Colonic mucosa (tissue), 4 donors: ENCODE data around the gene ENTPD1. TPM values are rescaled to one million over a fixed set of nuclear protein-coding genes. Genes with fewer than 3 reads are reported as not detected.
A peak's percentile ranks its signal among the peaks of the same experiment; 100 is the strongest.
"Not testable (repeated sequence)": the region's sequence is repeated elsewhere in the genome, so short reads cannot be mapped to it uniquely, and the experiment has no call there.

ENCODE experiments used
- DNase-seq: peaks from one replicate; pipeline ENCODE4 v3.0.0-alpha.2; 2020
- H3K27ac ChIP-seq: fragments of 200-600 bp; one replicate; pipeline ENCODE4 v1.8.0; 2021
- H3K27me3 ChIP-seq: fragments of 200-600 bp; one replicate; pipeline ENCODE4 v1.8.0; 2021
- H3K36me3 ChIP-seq: fragments of 200-600 bp; one replicate; pipeline ENCODE4 v1.8.0; 2021
- H3K4me1 ChIP-seq: fragments of 200-600 bp; one replicate; pipeline ENCODE4 v1.8.0; 2021; ENCODE audit warnings: mild to moderate bottlenecking
- H3K4me3 ChIP-seq: fragments of 200-600 bp; one replicate; pipeline ENCODE4 v1.8.0; 2021
- H3K9ac ChIP-seq, 2 donors: one replicate each; pipeline ENCODE4 v1.7.0; 2013; ENCODE audit warnings: control low read depth in 2 of 2, low read depth in 2 of 2, low read length in 2 of 2
- H3K9me3 ChIP-seq: fragments of 200-600 bp; one replicate; pipeline ENCODE4 v1.8.0; 2021
- intact Hi-C: fragments of 100-400 bp; cut with DNase I; formaldehyde crosslinking; loops from one replicate; pipeline ENCODE4 v1.14.1; 2022
- total RNA-seq, 2 donors: library from RNA; stranded (reverse); fragmentation: NEBNext Ultra II Directional in 1 of 2; extraction: Animal tissue kit (Norgen Biotek cat#: 25700) in 1 of 2; gene quantifications; one replicate each; pipeline ENCODE4 v1.2.1, GENCODE V29; 2021
- TF ChIP-seq, protein P1 (sequence below): fragments of 200-600 bp; IDR thresholded peaks from one replicate; pipeline ENCODE4 v1.8.0; 2022; ENCODE audit warnings: antibody characterized with exemption, mild to moderate bottlenecking
- donor health status: healthy.
- donor health status: DM: no; HTN: no; CAD: no.
- donor health status: DM: no; HTN: no; CAD: no.

The ENTPD1 gene
- total RNA-seq, 2 donors from 2014 or later: 4.5 to 10.8 TPM

DNA sequence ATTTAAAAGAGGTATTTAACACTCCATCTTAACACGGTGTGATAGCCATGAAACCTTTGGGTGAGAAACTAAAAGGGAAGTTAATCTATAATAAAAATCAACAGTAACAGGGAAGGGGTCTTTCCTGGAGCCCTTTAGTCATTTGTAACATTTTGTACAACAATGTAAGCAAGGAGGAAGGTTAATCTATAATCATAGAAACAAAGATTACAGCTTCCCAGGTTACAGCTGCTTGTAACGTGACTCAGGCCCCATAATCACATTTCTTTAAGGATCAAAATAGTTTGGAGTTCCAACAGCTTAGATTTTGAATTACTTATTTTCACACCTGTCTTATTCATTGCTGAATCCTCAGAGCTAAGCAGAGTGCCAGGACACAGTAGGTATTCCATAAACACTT is 133.9 kb downstream of the ENTPD1 start:
- TF ChIP-seq, protein P1, sequence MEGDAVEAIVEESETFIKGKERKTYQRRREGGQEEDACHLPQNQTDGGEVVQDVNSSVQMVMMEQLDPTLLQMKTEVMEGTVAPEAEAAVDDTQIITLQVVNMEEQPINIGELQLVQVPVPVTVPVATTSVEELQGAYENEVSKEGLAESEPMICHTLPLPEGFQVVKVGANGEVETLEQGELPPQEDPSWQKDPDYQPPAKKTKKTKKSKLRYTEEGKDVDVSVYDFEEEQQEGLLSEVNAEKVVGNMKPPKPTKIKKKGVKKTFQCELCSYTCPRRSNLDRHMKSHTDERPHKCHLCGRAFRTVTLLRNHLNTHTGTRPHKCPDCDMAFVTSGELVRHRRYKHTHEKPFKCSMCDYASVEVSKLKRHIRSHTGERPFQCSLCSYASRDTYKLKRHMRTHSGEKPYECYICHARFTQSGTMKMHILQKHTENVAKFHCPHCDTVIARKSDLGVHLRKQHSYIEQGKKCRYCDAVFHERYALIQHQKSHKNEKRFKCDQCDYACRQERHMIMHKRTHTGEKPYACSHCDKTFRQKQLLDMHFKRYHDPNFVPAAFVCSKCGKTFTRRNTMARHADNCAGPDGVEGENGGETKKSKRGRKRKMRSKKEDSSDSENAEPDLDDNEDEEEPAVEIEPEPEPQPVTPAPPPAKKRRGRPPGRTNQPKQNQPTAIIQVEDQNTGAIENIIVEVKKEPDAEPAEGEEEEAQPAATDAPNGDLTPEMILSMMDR: no peak
- Histone ChIP-seq H3K27ac (no peak overlapping the region), H3K4me1 (no peaks in the 10 kb centered on the region), H3K9ac (no peak overlapping the region), H3K9me3 (no peaks in the 10 kb centered on the region), H3K36me3 (no peaks in the 10 kb centered on the region), H3K4me3 (no peak overlapping the region), H3K27me3 (no peaks in the 10 kb centered on the region)
- no peak for DNase-seq
- intact Hi-C loops: no loop called here

DNA sequence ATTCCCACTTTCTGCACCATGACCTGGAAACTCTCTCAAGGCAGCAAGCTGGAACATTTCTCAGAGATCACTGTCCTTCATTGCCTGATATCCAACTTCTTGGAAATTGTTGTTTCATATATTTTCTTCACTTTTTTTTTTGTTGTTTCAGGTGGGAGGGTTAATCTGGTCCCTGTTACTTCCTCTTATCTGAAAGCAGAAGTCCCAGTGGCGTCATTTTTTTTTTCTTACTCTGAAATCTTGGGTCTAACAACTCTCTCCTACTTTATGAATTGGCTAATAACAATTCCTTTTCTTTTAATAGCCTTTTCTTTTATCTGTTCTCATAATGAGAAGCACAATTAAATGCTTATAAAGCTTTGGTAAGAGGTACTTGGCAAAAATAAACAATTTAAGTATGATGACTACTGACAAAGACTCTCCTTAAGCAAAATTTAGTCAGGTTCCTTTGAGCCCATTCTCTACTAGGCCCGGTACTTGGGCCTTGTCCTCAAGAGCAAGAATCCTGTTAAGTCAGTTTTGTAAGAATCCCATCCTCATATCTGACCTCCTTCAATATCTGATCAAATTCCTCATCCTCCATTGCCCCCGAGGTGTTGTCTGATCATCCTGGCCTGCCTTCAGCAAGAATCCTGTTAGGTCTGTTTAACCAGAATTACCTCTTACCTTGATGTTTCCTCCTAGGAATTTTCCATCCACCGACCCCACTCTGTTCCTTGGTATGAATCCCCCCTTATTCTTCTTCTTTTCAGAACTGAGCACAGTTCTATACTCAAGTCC is 140.3 kb downstream of the ENTPD1 start:
- Histone ChIP-seq H3K9ac (no peak overlapping the region), H3K4me1 (no peaks in the 10 kb centered on the region), H3K9me3 (no peaks in the 10 kb centered on the region), H3K27ac (no peak overlapping the region), H3K27me3 (no peaks in the 10 kb centered on the region), H3K36me3 (no peaks in the 10 kb centered on the region), H3K4me3 (no peak overlapping the region)
- intact Hi-C loops: no loop called here
- TF ChIP-seq, protein P1: no peak
- DNase-seq: no peak

DNA sequence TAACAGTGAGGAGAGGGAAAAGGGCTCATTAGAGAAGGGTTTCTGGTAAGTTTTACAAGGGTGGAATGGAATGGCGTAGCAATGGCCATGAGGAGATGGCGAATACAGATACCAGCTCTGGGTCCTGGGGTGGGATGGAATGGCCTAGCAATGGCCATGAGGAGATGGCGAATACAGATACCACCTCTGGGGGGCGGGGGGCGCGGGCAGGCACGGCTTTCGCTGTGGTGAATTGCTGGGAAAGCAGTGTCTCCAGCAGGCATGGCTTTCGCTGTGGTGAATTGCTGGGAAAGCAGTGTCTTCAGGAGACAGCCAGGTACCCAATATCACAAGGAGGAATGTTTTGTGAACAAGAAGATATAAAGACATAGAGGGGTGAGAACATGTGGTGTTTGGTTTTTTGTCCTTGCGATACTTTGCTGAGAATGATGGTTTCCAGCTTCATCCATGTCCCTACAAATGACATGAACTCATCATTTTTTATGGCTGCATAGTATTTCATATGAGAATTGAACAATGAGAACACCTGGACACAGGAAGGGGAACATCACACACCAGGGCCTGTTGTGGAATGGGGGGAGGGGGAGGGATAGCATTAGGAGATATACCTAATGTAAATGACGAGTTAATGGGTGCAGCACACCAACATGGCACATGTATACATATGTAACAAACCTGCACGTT is 150.1 kb downstream of the ENTPD1 start:
- H3K4me3 ChIP-seq, DNase-seq, H3K27ac ChIP-seq, H3K27me3 ChIP-seq, H3K9me3 ChIP-seq, intact Hi-C loops, H3K4me1 ChIP-seq, H3K9ac ChIP-seq, H3K36me3 ChIP-seq: not testable (repeated sequence)

DNA sequence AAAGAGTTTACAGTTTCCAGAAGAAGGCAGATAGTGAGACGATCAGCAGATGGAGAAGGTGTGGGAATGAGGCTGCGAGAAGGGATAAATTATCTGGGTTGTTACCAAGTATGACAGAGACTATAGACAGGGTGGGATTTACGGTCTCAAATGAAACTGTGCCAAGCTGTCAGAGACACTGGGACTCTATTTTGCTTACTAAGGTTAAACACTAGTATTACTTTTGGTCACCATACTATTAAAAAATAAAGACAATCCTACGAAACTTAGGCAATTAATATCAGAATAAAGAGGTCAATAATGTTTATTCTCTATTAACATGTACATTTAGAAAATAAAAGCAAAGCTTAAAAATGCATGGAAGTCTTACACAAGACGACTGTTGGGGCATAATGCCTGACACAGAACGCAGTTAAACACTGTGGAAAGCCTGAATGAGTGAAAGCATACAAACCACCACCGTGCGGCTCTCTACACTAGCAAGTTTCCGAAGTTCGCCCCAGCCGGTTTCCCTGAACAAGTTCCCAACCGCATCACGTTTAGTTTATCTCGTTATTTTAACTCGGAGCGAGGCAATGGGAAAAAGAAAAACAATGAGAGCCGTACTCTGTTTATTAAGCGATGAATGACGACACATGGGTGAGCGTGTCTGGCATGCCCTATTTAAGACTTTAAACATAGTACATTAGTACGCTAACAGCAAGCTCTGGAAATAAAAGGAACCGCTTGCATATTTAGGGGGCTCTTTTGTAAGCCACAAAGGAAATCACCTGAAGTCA is 150.9 kb downstream of the ENTPD1 start:
- H3K27me3 ChIP-seq: no peaks in the 10 kb centered on the region
- intact Hi-C loops: no loop called here
- H3K4me1 ChIP-seq: no peaks in the 10 kb centered on the region
- peak; percentile 63 for DNase-seq
- TF ChIP-seq, protein P1: no peak
- no peaks in the 10 kb centered on the region for H3K36me3 ChIP-seq
- H3K9me3 ChIP-seq: no peaks in the 10 kb centered on the region
- peak overlapping the region; percentile 76 for H3K9ac ChIP-seq
- peak overlapping the region; percentile 76 for H3K4me3 ChIP-seq
- peak overlapping the region; percentile 83 for H3K27ac ChIP-seq

DNA sequence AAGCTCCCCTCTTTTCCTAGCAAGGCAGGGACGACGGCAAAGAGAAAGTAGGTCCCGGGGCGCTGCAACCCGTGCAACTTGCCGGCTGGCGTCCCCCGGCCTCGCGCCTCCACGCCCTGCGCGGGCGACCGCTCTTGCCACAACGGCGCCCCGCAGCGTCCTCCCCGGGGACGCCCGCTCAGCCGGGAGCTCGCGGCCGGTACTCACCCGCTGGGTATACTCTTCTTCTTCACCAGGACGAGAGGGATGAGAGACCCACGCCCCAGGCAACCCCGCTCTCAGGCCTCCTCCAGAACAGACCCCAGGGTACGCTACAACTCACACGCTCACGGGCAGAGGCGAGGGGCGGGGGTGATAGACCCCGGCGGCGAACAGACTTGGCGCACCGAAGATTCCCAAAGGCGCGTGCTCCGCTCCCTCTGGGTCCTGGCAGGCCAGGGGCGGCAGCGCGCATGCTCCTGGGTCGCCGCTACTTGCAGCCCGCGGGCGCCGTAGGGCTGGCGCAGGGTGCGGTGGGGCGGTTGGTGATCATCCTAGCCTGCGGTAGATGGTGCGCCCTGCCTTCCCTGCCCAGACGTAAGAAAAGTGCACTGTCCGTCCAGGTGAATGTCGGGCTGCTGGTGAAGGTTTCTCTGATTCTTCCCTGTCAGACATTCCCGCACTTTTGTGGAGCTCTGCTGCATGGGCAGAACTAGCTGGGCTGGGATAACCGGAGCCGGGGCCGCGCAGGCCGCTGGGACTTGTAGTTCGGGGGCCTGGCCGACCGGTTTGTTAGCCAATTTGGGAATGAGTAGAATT is 151.7 kb downstream of the ENTPD1 start, which contains the start of gene CC2D2B:
TSS of gene CC2D2B (plus strand) at position 520 of the 798 bp plus-strand sequence. CDS start 3,349 bp downstream, outside the sequence.
- H3K4me3 ChIP-seq: peak within 1 kb of the TSS; percentile 76
- no peaks in the 10 kb centered on the region for H3K4me1 ChIP-seq
- intact Hi-C loops: no loop called here
- no peaks in the 10 kb centered on the region for H3K9me3 ChIP-seq
- H3K27me3 ChIP-seq: no peaks in the 10 kb centered on the region
- TF ChIP-seq, protein P1: no peak
- DNase-seq: peak; percentile 85
- no peaks in the 10 kb centered on the region for H3K36me3 ChIP-seq
- H3K9ac ChIP-seq: peak within 1 kb of the TSS; percentile 76
- peak within 1 kb of the TSS; percentile 83 for H3K27ac ChIP-seq
